AG04450 (cell line): ENCODE data around the gene ITPR3. TPM values are rescaled to one million over a fixed set of nuclear protein-coding genes. Genes with fewer than 3 reads are reported as not detected.

Experiments
- CTCF ChIA-PET: fragments of 300-600, 350-600 bp; formaldehyde crosslinking; extraction: SDS; loops from one replicate; lab custom pipeline; 2022; ENCODE audit warnings: antibody characterized with exemption, inconsistent platforms; lab: Charles Lee
- POLR2A ChIA-PET: fragments of 350-600 bp; formaldehyde crosslinking; extraction: SDS; loops from one replicate; lab custom pipeline; 2021; ENCODE audit warnings: antibody characterized with exemption, inconsistent platforms; lab: Yijun Ruan, JAX
- DNase-seq: peaks from one replicate; pipeline ENCODE4 v3.0.0-alpha.2; 2011; ENCODE audit warnings: low read depth, low spot score
- H3K27ac ChIP-seq: one replicate; pipeline ENCODE4 v1.5.1; 2012; ENCODE audit warnings: low read depth, low read length, control low read depth
- H3K27me3 ChIP-seq: one replicate; pipeline ENCODE4 v1.6.0; 2012; ENCODE audit warnings: low read length; ENCODE audit not compliant: control insufficient read depth, insufficient read depth
- H3K4me3 ChIP-seq: 2 replicates; pipeline ENCODE4 v1.5.1; 2011; ENCODE audit warnings: mild to moderate bottlenecking, low read depth, low read length, control low read depth
- H3K9me3 ChIP-seq: 2 replicates; pipeline ENCODE4 v1.5.1; 2012; ENCODE audit warnings: low read length; ENCODE audit not compliant: control insufficient read depth, insufficient read depth
- CTCF ChIP-seq: IDR thresholded peaks from 2 replicates; pipeline ENCODE4 v1.5.1; 2011; ENCODE audit warnings: low read depth, low read length, control low read depth, inconsistent platforms
- polyA plus RNA-seq: library from polyadenylated mRNA; depleted of rRNA; stranded (reverse); fragments of >200 nt; gene quantifications from 2 replicates; pipeline ENCODE4 v1.2.3, GENCODE V29; 2011

The ITPR3 gene
- polyA plus RNA-seq, 1 experiment: 4.4 TPM

- no peak overlapping the region for H3K4me3 ChIP-seq
- no peaks in the 10 kb centered on the region for H3K27me3 ChIP-seq
- H3K9me3 ChIP-seq: no peaks in the 10 kb centered on the region; the same call in 1 of the 2 replicates
- POLR2A ChIA-PET: interaction anchor here (1.2 to 1.4 kb wide), 3 partner anchors 32 to 122 kb away, joined by 3 to 8 read pairs (median 4); partner anchors contain the start of genes ITPR3 and UQCC2
- no peak overlapping the region for H3K27ac ChIP-seq
- TF ChIP-seq CTCF: no peak
- CTCF ChIA-PET: interaction anchor here (0.7 to 1.7 kb wide), 28 partner anchors 9 to 566 kb away, joined by 3 to 38 read pairs (median 8); partner anchors contain the start of genes BAK1, ITPR3 and UQCC2
- DNase-seq: no peak
These were observed 31.8 kb upstream of the ITPR3 start for GRCh38 chr6:33589392-33589730.

- POLR2A ChIA-PET: interaction anchor here (0.9 to 1.4 kb wide), 4 partner anchors 31 to 122 kb away, joined by 3 to 8 read pairs (median 4); partner anchors contain the start of genes ITPR3 and UQCC2
These were observed 31.2 kb upstream of the ITPR3 start for GRCh38 chr6:33589731-33590530.

GRCh38 chr6:33590531-33591198 is 30.5 kb upstream of the ITPR3 start:
- TF ChIP-seq CTCF: no peak
- DNase-seq: no peak
- ChIA-PET POLR2A (interaction anchor here (0.9 to 1.4 kb wide), 4 partner anchors 31 to 121 kb away, joined by 3 to 8 read pairs (median 4); partner anchors contain the start of genes ITPR3 and UQCC2), CTCF (interaction anchor here (0.7 to 1.7 kb wide), 24 partner anchors 10 to 565 kb away, joined by 3 to 38 read pairs (median 8); partner anchors contain the start of genes BAK1, ITPR3 and UQCC2)
- Histone ChIP-seq H3K27ac (peak overlapping the region; percentile 87), H3K4me3 (no peak overlapping the region), H3K9me3 (no peaks in the 10 kb centered on the region; the same call in 1 of the 2 replicates), H3K27me3 (no peaks in the 10 kb centered on the region)

More at GRCh38 chr6:33589731-33590530, 31.2 kb upstream of the ITPR3 start:
- peak; percentile 91 for TF ChIP-seq CTCF
- CTCF ChIA-PET: interaction anchor here (0.6 to 1.7 kb wide), 40 partner anchors 10 to 565 kb away, joined by 3 to 38 read pairs (median 6); partner anchors contain the start of genes BAK1, ITPR3 and UQCC2
- Histone ChIP-seq H3K9me3 (no peaks in the 10 kb centered on the region; the same call in 1 of the 2 replicates), H3K4me3 (no peak overlapping the region), H3K27ac (peak overlapping the region; percentile 87), H3K27me3 (no peaks in the 10 kb centered on the region)
- DNase-seq: peak; percentile 57

- ChIA-PET POLR2A (no interaction called here), CTCF (interaction anchor here (0.5 to 1.9 kb wide), 6 partner anchors 16 to 564 kb away, joined by 3 to 8 read pairs (median 5); partner anchors contain the start of gene UQCC2)
- TF ChIP-seq CTCF: no peak
- DNase-seq: no peak
- no peaks in the 10 kb centered on the region for H3K27me3 ChIP-seq
- H3K27ac ChIP-seq: no peak overlapping the region
- no peaks in the 10 kb centered on the region; the same call in 1 of the 2 replicates for H3K9me3 ChIP-seq
- no peak overlapping the region for H3K4me3 ChIP-seq
These were observed 29.6 kb upstream of the ITPR3 start for GRCh38 chr6:33591424-33592032.
